Choroid plexus epithelial cell (primary cell): ENCODE data around the gene MTARC2.

Source experiments
- DNase-seq: peaks from one replicate; pipeline ENCODE4 v3.0.0-alpha.2; 2010; ENCODE audit warnings: low read depth
- H3K4me3 ChIP-seq: 2 replicates; pipeline ENCODE4 v1.5.1; 2011; ENCODE audit warnings: low read depth, mild to moderate bottlenecking, control low read depth, low read length, moderate library complexity
- TF ChIP-seq, protein P1 (sequence below): conservative IDR thresholded peaks from 2 replicates; pipeline ENCODE4 v1.5.1; 2011; ENCODE audit warnings: low read depth, mild to moderate bottlenecking, control low read depth, inconsistent platforms, low read length, moderate library complexity

MTARC2 gene

DNA sequence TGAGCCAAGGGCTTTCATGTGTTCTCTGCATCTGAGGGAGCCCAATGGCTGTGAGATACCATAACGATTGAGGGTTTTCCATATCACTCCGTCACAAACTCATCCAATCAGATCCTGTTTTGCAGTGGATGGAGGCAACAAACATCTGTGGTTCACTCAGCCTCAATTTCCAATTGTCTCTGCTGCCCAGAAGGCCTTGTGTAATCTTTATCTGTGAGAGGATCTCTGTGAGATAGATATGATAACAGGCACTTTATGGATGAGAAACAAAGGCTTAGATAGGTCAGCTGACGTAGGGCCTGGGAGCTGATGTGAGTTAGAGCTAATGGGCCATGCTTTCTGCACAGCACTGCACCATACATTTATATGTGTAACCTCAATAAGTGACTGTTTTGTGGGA lies 35.3 kb downstream of the MTARC2 start:
- no peak for DNase-seq
- no peak overlapping the region for H3K4me3 ChIP-seq
- TF ChIP-seq, protein P1, sequence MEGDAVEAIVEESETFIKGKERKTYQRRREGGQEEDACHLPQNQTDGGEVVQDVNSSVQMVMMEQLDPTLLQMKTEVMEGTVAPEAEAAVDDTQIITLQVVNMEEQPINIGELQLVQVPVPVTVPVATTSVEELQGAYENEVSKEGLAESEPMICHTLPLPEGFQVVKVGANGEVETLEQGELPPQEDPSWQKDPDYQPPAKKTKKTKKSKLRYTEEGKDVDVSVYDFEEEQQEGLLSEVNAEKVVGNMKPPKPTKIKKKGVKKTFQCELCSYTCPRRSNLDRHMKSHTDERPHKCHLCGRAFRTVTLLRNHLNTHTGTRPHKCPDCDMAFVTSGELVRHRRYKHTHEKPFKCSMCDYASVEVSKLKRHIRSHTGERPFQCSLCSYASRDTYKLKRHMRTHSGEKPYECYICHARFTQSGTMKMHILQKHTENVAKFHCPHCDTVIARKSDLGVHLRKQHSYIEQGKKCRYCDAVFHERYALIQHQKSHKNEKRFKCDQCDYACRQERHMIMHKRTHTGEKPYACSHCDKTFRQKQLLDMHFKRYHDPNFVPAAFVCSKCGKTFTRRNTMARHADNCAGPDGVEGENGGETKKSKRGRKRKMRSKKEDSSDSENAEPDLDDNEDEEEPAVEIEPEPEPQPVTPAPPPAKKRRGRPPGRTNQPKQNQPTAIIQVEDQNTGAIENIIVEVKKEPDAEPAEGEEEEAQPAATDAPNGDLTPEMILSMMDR = no peak

DNA sequence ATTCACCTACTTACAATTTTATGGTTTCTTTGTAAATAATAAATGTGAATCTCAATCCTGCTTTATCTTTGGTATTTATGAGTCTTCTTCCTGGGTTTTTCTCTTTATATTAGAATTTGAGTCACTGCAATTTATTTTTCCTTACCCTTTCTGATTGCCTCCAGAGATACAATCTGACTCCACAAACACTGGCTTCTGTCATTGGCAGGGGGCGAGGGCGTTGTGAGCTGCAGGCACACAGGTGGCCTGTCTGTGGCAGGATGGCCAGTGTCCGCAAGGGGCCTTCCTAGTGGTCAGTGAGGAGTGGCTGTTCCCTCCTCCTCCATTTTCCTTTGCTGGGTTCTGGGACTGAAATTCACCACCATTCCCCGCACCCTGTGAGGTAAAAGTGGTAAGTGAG lies 36.6 kb downstream of the MTARC2 start:
- TF ChIP-seq, protein P1 = no peak
- no peak overlapping the region for H3K4me3 ChIP-seq
- no peak for DNase-seq

DNA sequence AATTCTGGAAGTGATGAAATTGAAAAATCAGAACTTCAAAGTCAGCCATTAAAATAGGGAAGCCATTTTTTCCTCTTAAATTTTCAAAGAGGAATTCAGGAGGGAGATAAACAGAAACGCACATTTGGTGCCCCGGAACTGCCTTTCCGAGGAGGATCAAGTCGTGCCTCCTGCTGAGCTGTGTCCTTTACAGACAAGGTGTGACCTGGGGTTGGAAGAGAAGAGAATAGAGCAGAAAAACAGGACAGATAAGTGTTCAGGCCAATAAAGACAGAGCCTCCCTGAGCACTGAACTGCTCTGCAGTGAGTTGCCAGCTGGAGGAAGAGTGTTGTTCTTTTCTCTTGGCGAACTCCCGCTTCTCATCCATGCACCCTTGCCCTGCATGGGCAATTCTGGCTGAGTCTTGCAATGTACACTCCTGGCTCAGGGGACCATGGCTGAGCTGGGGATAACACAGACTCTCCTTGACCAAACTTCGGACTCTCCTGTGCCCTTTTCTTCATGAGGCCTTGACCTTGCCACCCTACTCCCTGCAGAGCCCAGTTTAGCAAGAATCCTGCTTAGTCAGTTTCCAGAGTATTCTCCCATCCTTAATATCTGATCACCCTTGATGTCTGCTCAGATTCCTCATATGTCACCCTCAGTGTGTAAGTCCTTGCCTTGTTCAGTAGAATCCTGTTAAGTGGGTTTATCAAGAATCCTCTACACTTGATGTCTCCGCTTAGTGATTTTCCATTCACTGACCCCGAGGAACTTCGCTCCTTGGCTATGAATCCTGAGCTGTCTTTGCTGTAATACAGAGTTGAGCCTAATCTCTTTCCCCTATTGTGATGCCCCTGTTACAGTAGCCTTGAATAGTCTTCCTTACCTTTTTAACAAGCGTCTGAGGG lies 37.3 kb downstream of the MTARC2 start:
- H3K4me3 ChIP-seq = no peak overlapping the region
- TF ChIP-seq, protein P1 = no peak
- DNase-seq = no peak

DNA sequence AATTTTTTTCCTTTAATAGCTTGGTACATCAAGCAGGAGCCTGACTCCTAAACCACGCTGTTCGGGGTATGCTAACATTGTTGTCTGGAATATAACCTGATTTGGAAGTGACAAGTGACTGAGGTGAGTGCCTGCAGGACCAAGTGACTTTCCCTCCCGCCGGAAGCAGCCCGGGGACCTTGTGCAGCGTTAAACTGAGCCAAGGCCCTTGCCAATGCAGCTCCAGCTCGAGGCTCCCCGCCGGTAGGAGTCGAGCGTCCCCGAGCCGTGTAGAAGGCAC lies 37.9 kb downstream of the MTARC2 start:
- TF ChIP-seq, protein P1 = no peak
- no peak for DNase-seq
- peak overlapping the region; percentile 55 for H3K4me3 ChIP-seq

DNA sequence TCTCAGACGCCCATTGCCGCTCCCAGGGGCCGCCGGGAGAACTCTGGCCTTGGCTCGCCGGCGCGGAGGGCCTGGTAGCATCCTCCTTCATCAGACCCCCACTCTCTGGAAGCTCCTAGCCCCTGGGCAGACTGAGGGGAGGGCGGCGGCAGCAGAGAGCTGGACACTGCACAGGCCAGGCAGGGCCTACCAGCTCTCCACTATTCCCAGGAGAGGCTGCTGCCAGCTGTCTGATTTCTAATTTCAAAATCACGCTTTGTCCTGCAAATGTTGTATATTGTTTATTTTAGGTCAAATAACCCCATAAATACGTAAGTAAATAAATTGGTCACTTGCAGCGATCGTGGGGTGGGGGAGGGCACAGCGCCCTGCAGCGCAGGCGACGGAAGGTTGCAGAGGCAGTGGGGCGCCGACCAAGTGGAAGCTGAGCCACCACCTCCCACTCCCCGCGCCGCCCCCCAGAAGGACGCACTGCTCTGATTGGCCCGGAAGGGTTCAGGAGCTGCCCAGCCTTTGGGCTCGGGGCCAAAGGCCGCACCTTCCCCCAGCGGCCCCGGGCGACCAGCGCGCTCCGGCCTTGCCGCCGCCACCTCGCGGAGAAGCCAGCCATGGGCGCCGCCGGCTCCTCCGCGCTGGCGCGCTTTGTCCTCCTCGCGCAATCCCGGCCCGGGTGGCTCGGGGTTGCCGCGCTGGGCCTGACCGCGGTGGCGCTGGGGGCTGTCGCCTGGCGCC lies 38.4 kb downstream of the MTARC2 start, which contains the start of gene MTARC1:
Gene MTARC1, plus strand, starts transcription at position 577 of the 732 bp plus-strand sequence. Its CDS starts 32 bp downstream, at position 609.
- peak; percentile 14 for DNase-seq
- H3K4me3 ChIP-seq = peak within 1 kb of the TSS; percentile 55
- TF ChIP-seq, protein P1 = no peak

DNA sequence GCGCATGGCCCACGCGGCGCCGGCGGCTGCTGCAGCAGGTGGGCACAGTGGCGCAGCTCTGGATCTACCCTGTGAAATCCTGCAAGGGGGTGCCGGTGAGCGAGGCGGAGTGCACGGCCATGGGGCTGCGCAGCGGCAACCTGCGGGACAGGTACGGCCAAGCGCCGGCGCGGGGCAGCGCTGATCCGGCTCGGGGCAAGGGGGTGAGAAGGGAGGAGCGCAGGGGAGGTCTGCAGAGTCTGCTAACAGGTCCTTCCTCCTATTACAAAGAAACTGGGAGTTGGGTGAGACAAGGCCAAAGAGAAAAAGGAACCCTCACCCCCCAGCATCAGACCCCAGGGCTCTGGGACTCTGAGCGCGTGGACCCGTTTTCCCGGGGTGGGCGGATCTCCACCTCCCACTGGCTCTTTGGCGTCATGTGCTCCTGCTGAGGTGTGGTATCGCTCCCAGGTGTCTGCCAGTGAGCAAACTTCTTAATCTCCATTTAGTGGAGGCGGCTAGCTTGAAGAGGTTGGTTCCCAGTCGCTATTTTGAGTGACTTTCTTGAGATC lies 39.0 kb downstream of the MTARC2 start:
- peak overlapping the region; percentile 55 for H3K4me3 ChIP-seq
- TF ChIP-seq, protein P1 = no peak
- no peak for DNase-seq
